A673 (cell line): ENCODE data around the gene TSPAN13.

Experiments used
- EZH2 ChIP-seq: fragments of 200-600 bp; sonication (generic); IDR thresholded peaks from 2 replicates; pipeline ENCODE4 v1.6.1; 2017; ENCODE audit warnings: borderline replicate concordance, low read depth, mild to moderate bottlenecking, mixed read lengths, antibody characterized with exemption, low read length; ENCODE audit not compliant: poor library complexity, severe bottlenecking
- TF ChIP-seq, protein P1 (sequence below): fragments of 300-800, 200-600 bp; sonication (generic); conservative IDR thresholded peaks from 2 replicates; pipeline ENCODE4 v1.5.1; 2017; ENCODE audit warnings: low read depth, mild to moderate bottlenecking, antibody characterized with exemption, low read length, moderate library complexity, mixed read lengths

DNA sequence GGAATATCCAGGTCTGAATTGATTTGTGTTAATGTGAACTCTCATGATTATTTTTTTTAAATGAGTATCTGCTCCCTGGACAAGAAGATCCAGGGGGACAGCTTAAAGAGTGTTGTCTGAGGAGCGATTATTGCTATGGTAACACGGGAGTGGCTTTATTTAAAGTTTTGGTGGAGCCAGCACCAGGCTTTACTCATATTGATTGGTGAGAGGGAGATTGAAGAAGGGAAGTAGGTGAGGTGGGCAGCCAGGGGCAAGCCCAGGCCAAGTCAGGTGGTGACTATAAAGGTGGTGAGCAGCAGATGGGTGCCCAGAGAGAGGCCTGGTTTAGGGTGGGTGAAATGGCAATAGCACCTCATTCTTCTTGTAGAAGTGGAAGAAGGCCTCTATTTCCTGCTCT lies 61.4 kb downstream of the TSPAN13 start:
- TF ChIP-seq, protein P1, sequence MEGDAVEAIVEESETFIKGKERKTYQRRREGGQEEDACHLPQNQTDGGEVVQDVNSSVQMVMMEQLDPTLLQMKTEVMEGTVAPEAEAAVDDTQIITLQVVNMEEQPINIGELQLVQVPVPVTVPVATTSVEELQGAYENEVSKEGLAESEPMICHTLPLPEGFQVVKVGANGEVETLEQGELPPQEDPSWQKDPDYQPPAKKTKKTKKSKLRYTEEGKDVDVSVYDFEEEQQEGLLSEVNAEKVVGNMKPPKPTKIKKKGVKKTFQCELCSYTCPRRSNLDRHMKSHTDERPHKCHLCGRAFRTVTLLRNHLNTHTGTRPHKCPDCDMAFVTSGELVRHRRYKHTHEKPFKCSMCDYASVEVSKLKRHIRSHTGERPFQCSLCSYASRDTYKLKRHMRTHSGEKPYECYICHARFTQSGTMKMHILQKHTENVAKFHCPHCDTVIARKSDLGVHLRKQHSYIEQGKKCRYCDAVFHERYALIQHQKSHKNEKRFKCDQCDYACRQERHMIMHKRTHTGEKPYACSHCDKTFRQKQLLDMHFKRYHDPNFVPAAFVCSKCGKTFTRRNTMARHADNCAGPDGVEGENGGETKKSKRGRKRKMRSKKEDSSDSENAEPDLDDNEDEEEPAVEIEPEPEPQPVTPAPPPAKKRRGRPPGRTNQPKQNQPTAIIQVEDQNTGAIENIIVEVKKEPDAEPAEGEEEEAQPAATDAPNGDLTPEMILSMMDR, result no peak
- TF ChIP-seq EZH2, result no peak
